PC-3 (cell line): ENCODE measurements around the gene ALX4. TPM values are rescaled to one million over a fixed set of nuclear protein-coding genes. Genes with fewer than 3 reads are reported as not detected.

Source experiments
- ATAC-seq: fragments of 200-7000 bp; cut with Tn5 transposase; 2 replicates; pipeline ENCODE4 v1.9.1; 2020; ENCODE audit warnings: mild to moderate bottlenecking, moderate library complexity
- BruUV-seq: library from RNA; stranded (reverse); fragments of 400-500 nt; replicated peaks from 2 replicates; lab custom pipeline; 2021; lab: Mats Ljungman, UMichigan
- CTCF ChIA-PET: fragments of 300-600 bp; sonication (Branson Sonifier 250); formaldehyde crosslinking; loops from one replicate; lab custom pipeline; 2022; ENCODE audit warnings: antibody characterized with exemption; lab: Charles Lee
- POLR2A ChIA-PET: fragments of 300-600 bp; sonication (Branson Sonifier 250); formaldehyde crosslinking; loops from one replicate; lab custom pipeline; 2022; ENCODE audit warnings: antibody characterized with exemption; ENCODE audit not compliant: unreplicated experiment; lab: Charles Lee
- DNase-seq: peaks from one replicate; pipeline ENCODE4 v3.0.0-alpha.2; 2015
- H2AFZ ChIP-seq: fragments of 300-600 bp; sonication (generic); 2 replicates; pipeline ENCODE4 v1.6.0; 2016; ENCODE audit warnings: antibody characterized with exemption, low read length
- H3F3A ChIP-seq: fragments of 300-600 bp; sonication (generic); one replicate; pipeline ENCODE4 v1.6.0; 2017; ENCODE audit warnings: antibody characterized with exemption, low read length, control low read depth, mild to moderate bottlenecking; ENCODE audit not compliant: unreplicated experiment
- H3K27ac ChIP-seq: fragments of 300-600 bp; sonication (generic); 2 replicates; pipeline ENCODE4 v1.5.1; 2016; ENCODE audit warnings: mild to moderate bottlenecking, low read length
- H3K27me3 ChIP-seq: fragments of 300-600 bp; sonication (generic); 2 replicates; pipeline ENCODE4 v1.6.1; 2016; ENCODE audit warnings: low read length, mixed read lengths
- H3K36me3 ChIP-seq: fragments of 300-600 bp; sonication (generic); 2 replicates; pipeline ENCODE4 v1.6.1; 2016; ENCODE audit warnings: low read depth, mixed run types, low read length, mixed read lengths
- H3K4me1 ChIP-seq: fragments of 300-600 bp; sonication (generic); 2 replicates; pipeline ENCODE4 v1.5.1; 2016; ENCODE audit warnings: low read length; ENCODE audit not compliant: insufficient read depth
- H3K4me2 ChIP-seq: fragments of 300-600 bp; sonication (generic); 2 replicates; pipeline ENCODE4 v1.6.0; 2016; ENCODE audit warnings: low read length
- H3K4me3 ChIP-seq: fragments of 300-600 bp; sonication (generic); 2 replicates; pipeline ENCODE4 v1.5.1; 2016; ENCODE audit warnings: mild to moderate bottlenecking, low read length, mixed read lengths
- H3K79me2 ChIP-seq: fragments of 300-600 bp; sonication (generic); 2 replicates; pipeline ENCODE4 v1.6.1; 2017; ENCODE audit warnings: low read length, mixed read lengths
- H3K9ac ChIP-seq: fragments of 300-600 bp; sonication (generic); 2 replicates; pipeline ENCODE4 v1.6.0; 2016; ENCODE audit warnings: mild to moderate bottlenecking, low read length
- H3K9me2 ChIP-seq: fragments of 300-600 bp; sonication (generic); replicated peaks from 2 replicates; pipeline ENCODE4 v1.6.1; 2016; ENCODE audit warnings: mixed run types, low read length, mixed read lengths
- H3K9me3 ChIP-seq: fragments of 300-600 bp; sonication (generic); 2 replicates; pipeline ENCODE4 v1.6.1; 2016; ENCODE audit warnings: low read length, mixed read lengths
- H4K20me1 ChIP-seq: fragments of 300-600 bp; sonication (generic); 2 replicates; pipeline ENCODE4 v1.6.1; 2016; ENCODE audit warnings: low read length, mixed read lengths
- EZH2 ChIP-seq: fragments of 300-600 bp; sonication (generic); IDR thresholded peaks from one replicate; pipeline ENCODE4 v1.6.1; 2017; ENCODE audit warnings: antibody characterized with exemption, mild to moderate bottlenecking, low read length; ENCODE audit not compliant: unreplicated experiment
- EZH2phosphoT487 ChIP-seq: fragments of 300-600 bp; sonication (generic); IDR thresholded peaks from 2 replicates; pipeline ENCODE4 v1.6.1; 2018; ENCODE audit warnings: mild to moderate bottlenecking, antibody characterized with exemption, low read length, borderline replicate concordance
- intact Hi-C: fragments of 100-400 bp; cut with micrococcal nuclease; formaldehyde crosslinking; loops from 2 replicates; pipeline ENCODE4 v1.9.0; 2023
- total RNA-seq: library from RNA; depleted of rRNA; stranded (reverse); fragments of >200 nt; gene quantifications from 2 replicates; pipeline ENCODE4 v1.2.3, GENCODE V29; 2014
- TF ChIP-seq, protein P1 (sequence below): fragments of 300-600 bp; sonication (generic); conservative IDR thresholded peaks from 2 replicates; pipeline ENCODE4 v1.5.1; 2017; ENCODE audit warnings: antibody characterized with exemption, low read depth, mild to moderate bottlenecking, low read length

Gene ALX4
- total RNA-seq, 1 experiment from 2014 or later: not detected

GRCh38 chr11:44333271-44334218 lies 23.6 kb upstream of the ALX4 start:
- no peak overlapping the region for H3K4me3 ChIP-seq
- no peak overlapping the region for H3K9ac ChIP-seq
- DNase-seq (no peak), ATAC-seq (no peak)
- no peaks in the 10 kb centered on the region for H3K9me2 ChIP-seq
- H3K36me3 ChIP-seq: no peaks in the 10 kb centered on the region
- no peak overlapping the region for H2AFZ ChIP-seq
- H3K27ac ChIP-seq: no peak overlapping the region
- H3K4me2 ChIP-seq: no peak overlapping the region
- H3K27me3 ChIP-seq: peaks cover 97% of the 10 kb centered on the region
- POLR2A ChIA-PET: no interaction called here
- TF ChIP-seq, protein P1, sequence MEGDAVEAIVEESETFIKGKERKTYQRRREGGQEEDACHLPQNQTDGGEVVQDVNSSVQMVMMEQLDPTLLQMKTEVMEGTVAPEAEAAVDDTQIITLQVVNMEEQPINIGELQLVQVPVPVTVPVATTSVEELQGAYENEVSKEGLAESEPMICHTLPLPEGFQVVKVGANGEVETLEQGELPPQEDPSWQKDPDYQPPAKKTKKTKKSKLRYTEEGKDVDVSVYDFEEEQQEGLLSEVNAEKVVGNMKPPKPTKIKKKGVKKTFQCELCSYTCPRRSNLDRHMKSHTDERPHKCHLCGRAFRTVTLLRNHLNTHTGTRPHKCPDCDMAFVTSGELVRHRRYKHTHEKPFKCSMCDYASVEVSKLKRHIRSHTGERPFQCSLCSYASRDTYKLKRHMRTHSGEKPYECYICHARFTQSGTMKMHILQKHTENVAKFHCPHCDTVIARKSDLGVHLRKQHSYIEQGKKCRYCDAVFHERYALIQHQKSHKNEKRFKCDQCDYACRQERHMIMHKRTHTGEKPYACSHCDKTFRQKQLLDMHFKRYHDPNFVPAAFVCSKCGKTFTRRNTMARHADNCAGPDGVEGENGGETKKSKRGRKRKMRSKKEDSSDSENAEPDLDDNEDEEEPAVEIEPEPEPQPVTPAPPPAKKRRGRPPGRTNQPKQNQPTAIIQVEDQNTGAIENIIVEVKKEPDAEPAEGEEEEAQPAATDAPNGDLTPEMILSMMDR: no peak
- TF ChIP-seq EZH2phosphoT487 (no peak), EZH2 (no peak)
- CTCF ChIA-PET: no interaction called here
- intact Hi-C loops: no loop called here
- no peaks in the 10 kb centered on the region for H3K79me2 ChIP-seq
- H3F3A ChIP-seq: no peaks in the 10 kb centered on the region
- BruUV-seq: no TSS peak
- H3K9me3 ChIP-seq: no peaks in the 10 kb centered on the region
- no peaks in the 10 kb centered on the region for H4K20me1 ChIP-seq
- no peaks in the 10 kb centered on the region for H3K4me1 ChIP-seq

DNA sequence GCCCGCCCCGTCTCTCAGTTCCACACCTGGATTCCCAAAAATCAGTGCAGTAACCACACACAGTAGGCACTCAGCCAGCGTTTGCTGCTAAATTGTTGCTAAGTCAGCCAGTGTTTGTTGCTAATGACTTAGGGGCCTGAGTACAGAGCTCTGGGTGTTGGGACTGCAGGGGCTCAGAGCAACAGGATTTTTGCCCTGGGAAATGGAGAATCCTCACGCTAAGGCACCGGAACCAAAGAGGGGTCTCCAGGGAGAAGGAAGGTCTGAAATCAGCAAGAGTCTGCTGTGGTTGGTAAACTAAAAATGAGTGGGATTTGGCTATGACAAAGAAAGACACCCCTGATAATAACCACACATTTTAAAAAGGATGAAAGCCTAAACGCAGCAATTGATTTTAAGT lies 22.7 kb upstream of the ALX4 start:
- H2AFZ ChIP-seq: no peak overlapping the region
- no peaks in the 10 kb centered on the region for H3K79me2 ChIP-seq
- H3K27me3 ChIP-seq: peaks cover 94% of the 10 kb centered on the region
- TF ChIP-seq, protein P1: no peak
- TF ChIP-seq EZH2phosphoT487: no peak
- TF ChIP-seq EZH2: no peak
- no peak for DNase-seq
- H3K36me3 ChIP-seq: no peaks in the 10 kb centered on the region
- no peak overlapping the region for H3K27ac ChIP-seq
- no peak overlapping the region for H3K9ac ChIP-seq
- H3K9me3 ChIP-seq: no peaks in the 10 kb centered on the region
- ChIA-PET CTCF (no interaction called here), POLR2A (no interaction called here)
- no peak for ATAC-seq
- H3K4me2 ChIP-seq: no peak overlapping the region
- intact Hi-C loops: no loop called here
- H4K20me1 ChIP-seq: no peaks in the 10 kb centered on the region
- H3K9me2 ChIP-seq: no peaks in the 10 kb centered on the region
- no peaks in the 10 kb centered on the region for H3K4me1 ChIP-seq
- no peaks in the 10 kb centered on the region for H3F3A ChIP-seq
- no peak overlapping the region for H3K4me3 ChIP-seq
- no TSS peak for BruUV-seq
